ENCODE data around the gene CELSR1. TPM values are rescaled to one million over a fixed set of nuclear protein-coding genes. Genes with fewer than 3 reads are reported as not detected.

Gene CELSR1
- total and polyA plus RNA-seq, 2 of the 13 experiments (the other 11 are each of a cell fraction or from before 2014, with no cell fraction given): 0.78 to 1.8 TPM

DNA sequence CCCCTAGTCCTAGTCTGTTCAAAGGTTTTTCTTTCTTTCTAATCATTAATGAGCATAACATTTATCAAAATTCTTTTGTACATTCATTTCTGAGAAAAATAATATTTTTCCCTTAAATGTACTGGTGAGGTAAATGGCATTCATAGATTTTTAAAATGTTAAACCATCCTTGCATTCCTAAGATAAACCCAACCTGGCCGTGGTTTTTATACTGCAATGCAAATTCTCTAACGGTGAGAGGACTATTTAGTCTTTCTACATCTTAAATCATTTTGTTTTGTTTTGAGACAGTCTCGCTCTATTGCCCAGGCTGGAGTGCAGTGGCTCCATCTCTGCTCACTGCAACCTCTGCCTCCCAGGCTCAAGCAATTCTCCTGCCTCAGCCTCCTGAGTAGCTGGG, 161.3 kb downstream of the CELSR1 start:
- Histone ChIP-seq H3K9ac (ENCODE audit: insufficient read depth, low read depth, low read length) (no peak overlapping the region), H3K27ac (ENCODE audit: extremely low read length, insufficient read depth, low read length) (no peak overlapping the region), H4K20me1 (ENCODE audit: insufficient read depth, low read length) (no peaks in the 10 kb centered on the region), H3K27me3 (ENCODE audit: control insufficient read depth in 1 of 2, insufficient read depth in 2 of 2, low read length in 2 of 2) (no peaks in the 10 kb centered on the region; a peak in 1 of 5 replicates), H3K9me3 (ENCODE audit: low read length) (0 out of 2 replicates have a peak, but pooled peaks cover 5% of the 10 kb centered on the region), H3K79me2 (ENCODE audit: insufficient read depth, low read length) (no peaks in the 10 kb centered on the region), H3K4me3 (replicated peaks in 1 of 3; ENCODE audit: insufficient read depth in 1 of 3, low read depth in 2 of 3, low read length in 3 of 3) (no peak overlapping the region), H2AFZ (ENCODE audit: low read length) (no peak overlapping the region), H3K4me1 (ENCODE audit: insufficient read depth, low read length) (peaks cover 62% of the 10 kb centered on the region), H3K36me3 (replicated peaks in 1 of 2; ENCODE audit: control insufficient read depth in 1 of 2, insufficient read depth in 2 of 2, low read length in 2 of 2) (no peaks in the 10 kb centered on the region), H3K4me2 (ENCODE audit: low read depth, low read length) (no peak overlapping the region)
- POLR2A ChIA-PET: interaction anchor here (2.5 kb wide), 1 partner anchor 8 kb away, joined by 33 read pairs; no protein-coding TSS in a partner anchor
- in situ Hi-C loops (cut with HindIII; ENCODE audit: extremely low pct_ligation_motif_present, low pct_unique_long_range_greater_than_20kb): no loop called here
- FAIRE-seq: no peak
- intact Hi-C loops (cut with micrococcal nuclease; ENCODE audit: unreplicated experiment): loop anchor here (5.0 kb wide), 1 partner anchor 66 kb away; no protein-coding TSS in a partner anchor
- no TSS peak for BruUV-seq (replicated peaks)
- DNase-seq (ENCODE audit: low spot score): no peak
- CTCF ChIA-PET (ENCODE audit: low intra/inter-chr PET ratio, low total read pairs): no interaction called here
- ATAC-seq: no peak
- TF ChIP-seq REL (CRISPR knock-in tag; conservative IDR thresholded peaks at IDR 0.05) (no peak), YEATS4 (CRISPR knock-in tag; IDR thresholded peaks at IDR 0.05; ENCODE audit: borderline replicate concordance) (no peak), ZNF33B (CRISPR knock-in tag; IDR thresholded peaks at IDR 0.05) (no peak), ZNF777 (CRISPR knock-in tag; IDR thresholded peaks at IDR 0.05) (no peak), CREB1 (IDR thresholded peaks at IDR 0.05) (no peak), CREB1 (CRISPR knock-in tag; IDR thresholded peaks at IDR 0.05) (no peak), HNRNPK (IDR thresholded peaks at IDR 0.05; ENCODE audit: low read depth, low read length, poor library complexity, severe bottlenecking) (no peak), GABPA (IDR thresholded peaks at IDR 0.05; ENCODE audit: low read depth, low read length) (no peak), GABPA (CRISPR knock-in tag; IDR thresholded peaks at IDR 0.05; ENCODE audit: low read depth) (no peak), SP1 (IDR thresholded peaks at IDR 0.05) (no peak), SP1 (CRISPR knock-in tag; IDR thresholded peaks at IDR 0.05) (no peak), KMT2B (CRISPR knock-in tag; IDR thresholded peaks at IDR 0.05) (no peak), ZNF703 (CRISPR knock-in tag; IDR thresholded peaks at IDR 0.05; ENCODE audit: borderline replicate concordance) (no peak), ZNF430 (CRISPR knock-in tag; IDR thresholded peaks at IDR 0.05) (no peak), HOXA9 (CRISPR knock-in tag; IDR thresholded peaks at IDR 0.05; ENCODE audit: borderline replicate concordance) (no peak), ZNF615 (CRISPR knock-in tag; IDR thresholded peaks at IDR 0.05; ENCODE audit: borderline replicate concordance) (no peak), WIZ (CRISPR knock-in tag; IDR thresholded peaks at IDR 0.05) (no peak), ZNF367 (CRISPR knock-in tag; IDR thresholded peaks at IDR 0.05; ENCODE audit: borderline replicate concordance) (no peak)
- WGBS (ENCODE audit: low lambda C conversion rate): 98% methylated on average over 3 of the region's 3 CpGs
